Measurements from ENCODE around the gene CDCA3. TPM values are rescaled to one million over a fixed set of nuclear protein-coding genes. Genes with fewer than 3 reads are reported as not detected.
"Not testable (repeated sequence)": the region's sequence is repeated elsewhere in the genome, so short reads cannot be mapped to it uniquely, and the experiment has no call there.

The CDCA3 gene
- total and polyA plus RNA-seq, 3 experiments from 2014 or later = 0.68 to 37.6 (median 35.9) TPM

DNA sequence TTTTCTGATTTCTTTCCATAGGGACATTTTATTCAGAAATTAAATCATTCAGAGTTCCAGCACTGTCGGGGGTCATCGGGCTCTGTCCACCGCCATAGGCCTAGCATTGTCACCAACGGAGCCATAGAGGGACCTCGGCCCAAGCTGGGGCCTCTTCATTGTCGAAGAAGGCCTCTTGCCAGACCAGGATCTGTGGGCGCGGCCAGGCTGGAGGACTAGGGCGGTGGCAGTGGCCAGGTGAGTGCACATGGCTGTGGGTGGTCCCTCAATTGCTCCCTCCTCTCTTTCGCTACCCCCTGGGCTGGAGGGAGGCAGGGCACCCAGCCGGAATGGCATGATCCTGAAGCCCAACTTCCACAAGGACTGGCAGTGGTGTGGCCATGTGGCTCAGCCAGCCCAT is 32.6 kb upstream of the CDCA3 start:
- ChIA-PET POLR2A (no interaction called here), CTCF (interaction anchor here (0.9 to 3.6 kb wide), 3 partner anchors 8 to 13 kb away, joined by 3 to 29 read pairs (median 19); partner anchors contain the start of gene SPSB2)
- Histone ChIP-seq H3K36me3 (ENCODE audit: insufficient read depth, low read length) (no peaks in the 10 kb centered on the region), H3K27ac (ENCODE audit: low read depth, low read length) (no peak overlapping the region), H3K4me1 (ENCODE audit: insufficient read depth, low read length) (no peaks in the 10 kb centered on the region), H3K9me3 (ENCODE audit: low read length) (no peaks in the 10 kb centered on the region), H3K27me3 (ENCODE audit: insufficient read depth, low read length, poor library complexity, severe bottlenecking) (no peaks in the 10 kb centered on the region), H3K4me3 (ENCODE audit: low read length) (no peak overlapping the region)
- Mint-ChIP-seq H3K36me3 (peaks cover 0 to 23% (median 4%) of the 10 kb centered on the region in 3 donors), H3K4me1 (no peaks in the 10 kb centered on the region), H3K9me3 (no peaks in the 10 kb centered on the region), H3K27me3 (no peaks in the 10 kb centered on the region), H3K27ac (peak overlapping the region in 1 of 8 donors; percentile 46), H3K4me3 (no peak overlapping the region)
- no peak for DNase-seq

DNA sequence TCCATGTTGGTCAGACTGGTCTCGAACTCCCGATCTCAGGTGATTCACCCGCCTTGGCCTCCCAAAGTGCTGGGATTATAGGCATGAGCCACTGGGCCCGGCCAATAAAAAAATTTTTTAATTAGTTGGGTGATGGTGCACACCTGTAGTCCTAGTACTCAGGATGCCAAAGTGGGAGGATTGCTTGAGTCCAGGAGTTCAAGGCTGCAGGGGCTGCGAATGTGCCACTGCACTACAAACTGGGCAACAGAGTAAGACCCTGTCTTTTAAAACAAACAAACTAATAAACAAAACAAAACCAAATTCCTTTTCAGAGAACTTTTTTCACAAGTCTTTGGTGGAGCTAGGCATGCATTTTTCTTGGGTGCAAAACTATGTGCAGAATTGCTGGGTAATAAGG is 32.2 kb upstream of the CDCA3 start:
- Histone ChIP-seq H3K27me3 (ENCODE audit: insufficient read depth, low read length, poor library complexity, severe bottlenecking) (no peaks in the 10 kb centered on the region), H3K9me3 (ENCODE audit: low read length) (no peaks in the 10 kb centered on the region), H3K4me3 (ENCODE audit: low read length) (no peak overlapping the region), H3K27ac (ENCODE audit: low read depth, low read length) (no peak overlapping the region), H3K36me3 (ENCODE audit: insufficient read depth, low read length) (no peaks in the 10 kb centered on the region), H3K4me1 (ENCODE audit: insufficient read depth, low read length) (no peaks in the 10 kb centered on the region)
- ChIA-PET POLR2A (interaction anchor here (0.7 kb wide), 1 partner anchor 14 kb away, joined by 4 read pairs; no protein-coding TSS in a partner anchor), CTCF (interaction anchor here (1.5 to 3.6 kb wide), 3 partner anchors 8 to 14 kb away, joined by 4 to 29 read pairs (median 19); partner anchors contain the start of gene SPSB2)
- DNase-seq = no peak
- no peaks in the 10 kb centered on the region for H3K4me1 Mint-ChIP-seq
- peaks cover 0 to 23% (median 4%) of the 10 kb centered on the region in 3 donors for H3K36me3 Mint-ChIP-seq
- H3K9me3 Mint-ChIP-seq = no peaks in the 10 kb centered on the region
- H3K4me3 Mint-ChIP-seq = no peak overlapping the region
- no peaks in the 10 kb centered on the region for H3K27me3 Mint-ChIP-seq
- no peak overlapping the region for H3K27ac Mint-ChIP-seq

DNA sequence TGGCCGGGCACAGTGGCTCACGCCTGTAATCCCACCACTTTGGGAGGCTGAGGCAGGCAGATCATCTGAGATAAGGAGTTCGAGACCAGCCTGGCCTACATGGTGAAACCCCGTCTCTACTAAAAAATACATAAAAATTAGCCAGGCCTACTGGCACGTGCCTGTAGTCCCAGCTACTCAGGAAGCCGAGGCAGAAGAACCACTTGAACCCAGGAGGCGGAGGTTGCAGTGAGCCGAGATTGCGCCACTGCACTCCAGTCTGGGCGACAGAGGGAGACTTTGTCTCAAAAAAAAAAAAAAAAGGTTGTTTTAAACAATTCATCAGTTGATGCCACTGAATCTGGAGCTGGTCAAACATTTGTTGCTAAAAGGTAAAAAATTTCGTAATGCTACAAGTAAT is 28.7 kb upstream of the CDCA3 start:
- H3K27me3 Mint-ChIP-seq; H3K9me3 Mint-ChIP-seq; H3K4me3 Mint-ChIP-seq; H3K9me3 ChIP-seq (ENCODE audit: low read length); H3K27ac ChIP-seq (ENCODE audit: low read depth, low read length); H3K27ac Mint-ChIP-seq; DNase-seq; H3K36me3 ChIP-seq (ENCODE audit: insufficient read depth, low read length); H3K27me3 ChIP-seq (ENCODE audit: insufficient read depth, low read length, poor library complexity, severe bottlenecking); H3K4me1 ChIP-seq (ENCODE audit: insufficient read depth, low read length); H3K4me3 ChIP-seq (ENCODE audit: low read length); POLR2A ChIA-PET; H3K4me1 Mint-ChIP-seq: not testable (repeated sequence)
- H3K36me3 Mint-ChIP-seq = peaks cover 0 to 25% (median 5%) of the 10 kb centered on the region in 3 donors
- CTCF ChIA-PET = interaction anchor here (3.6 kb wide), 1 partner anchor 11 kb away, joined by 19 read pairs; no protein-coding TSS in a partner anchor

DNA sequence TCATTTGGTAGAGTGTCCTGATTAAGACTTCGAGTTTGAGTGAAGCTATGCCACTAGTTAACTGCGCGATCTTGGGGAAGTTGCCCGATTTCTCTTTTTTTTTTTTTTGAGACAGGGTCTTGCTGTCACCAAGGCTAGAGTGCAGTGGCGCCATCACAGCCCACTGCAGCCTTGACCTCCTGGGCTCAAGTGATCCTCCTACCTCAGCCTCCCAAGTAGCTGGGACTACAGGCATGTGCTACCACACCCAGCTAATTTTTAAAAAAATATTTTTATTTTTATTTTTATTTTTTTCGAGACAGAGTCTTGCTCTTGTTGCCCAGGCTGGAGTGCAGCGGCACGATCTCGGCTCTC is 22.9 kb upstream of the CDCA3 start:
- Mint-ChIP-seq H3K4me1 (peaks cover 34 to 47% (median 46%) of the 10 kb centered on the region in 3 donors), H3K36me3 (peaks cover 0 to 48% (median 8%) of the 10 kb centered on the region in 3 donors), H3K27ac (peak overlapping the region in 7 of 8 donors; percentile 85 to 93 (median 91)), H3K4me3 (peak overlapping the region; percentile 83 to 97 (median 89))
- not testable (repeated sequence) for DNase-seq; H3K9me3 Mint-ChIP-seq; H3K9me3 ChIP-seq (ENCODE audit: low read length); H3K27me3 Mint-ChIP-seq; H3K27me3 ChIP-seq (ENCODE audit: insufficient read depth, low read length, poor library complexity, severe bottlenecking)
- POLR2A ChIA-PET = interaction anchor here (0.8 to 3.6 kb wide), 5 partner anchors 22 to 234 kb away, joined by 3 to 46 read pairs (median 22); partner anchors contain the start of genes C12orf57, CDCA3, RNU7-1 and USP5
- Histone ChIP-seq H3K4me3 (ENCODE audit: low read length) (peak overlapping the region; percentile 96), H3K36me3 (ENCODE audit: insufficient read depth, low read length) (peaks cover 17% of the 10 kb centered on the region), H3K27ac (ENCODE audit: low read depth, low read length) (peak overlapping the region; percentile 90), H3K4me1 (ENCODE audit: insufficient read depth, low read length) (peaks cover 33% of the 10 kb centered on the region)
- CTCF ChIA-PET = interaction anchor here (0.8 to 11.0 kb wide), 6 partner anchors 16 to 236 kb away, joined by 4 to 135 read pairs (median 39); partner anchors contain the start of genes C1RL, CDCA3, P3H3 and USP5

DNA sequence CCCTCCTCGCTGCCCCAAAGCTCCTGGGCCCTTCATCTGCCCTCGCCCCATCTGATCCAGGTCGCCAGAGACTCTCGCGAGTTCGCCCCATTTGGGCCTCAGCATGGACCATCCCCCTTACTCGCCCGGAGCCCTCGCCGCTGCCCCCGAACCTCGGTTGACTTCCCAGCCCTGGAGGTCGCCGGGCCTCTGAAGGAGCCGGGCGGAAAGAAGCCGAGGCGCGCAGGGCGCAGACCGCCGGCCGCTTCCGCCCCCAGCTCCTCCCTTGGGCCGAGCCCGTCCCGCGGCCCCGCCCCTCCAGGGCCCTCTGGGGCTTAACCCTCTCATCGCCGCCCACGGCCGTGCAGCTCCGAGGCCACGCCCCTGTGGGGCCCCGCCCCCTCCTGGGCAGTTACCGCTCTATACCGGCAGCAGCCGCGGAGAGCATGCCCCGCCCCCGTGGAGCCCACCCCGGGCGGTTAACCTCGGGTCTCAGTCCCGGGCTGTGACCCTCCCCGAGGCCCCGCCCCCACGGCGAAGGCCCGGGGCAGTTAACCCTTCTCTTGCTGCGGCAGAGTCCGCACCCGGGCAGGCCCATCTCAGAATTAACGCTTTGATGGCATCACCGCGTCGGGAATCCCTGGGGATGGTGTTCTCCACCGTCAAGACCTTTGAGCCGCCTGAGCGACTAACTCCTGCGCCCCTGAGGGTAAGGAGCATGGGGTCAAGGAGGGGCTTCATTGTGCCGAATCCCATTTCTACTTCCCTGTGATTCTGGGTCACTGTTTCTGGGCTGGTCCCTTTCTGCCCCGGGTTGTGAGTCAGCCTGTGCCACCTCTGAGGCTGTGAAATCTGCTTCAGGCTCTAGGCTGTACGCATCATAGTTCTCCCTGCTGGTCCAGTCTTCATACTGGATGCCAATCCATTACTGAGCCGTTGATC is 22.3 kb upstream of the CDCA3 start, which contains the start of gene SPSB2:
SPSB2 (minus strand) TSS at position 210 of the 921 bp plus-strand sequence. CDS start 402 bp downstream, outside the sequence.
- H3K4me1 ChIP-seq (ENCODE audit: insufficient read depth, low read length) = peaks cover 40% of the 10 kb centered on the region

DNA sequence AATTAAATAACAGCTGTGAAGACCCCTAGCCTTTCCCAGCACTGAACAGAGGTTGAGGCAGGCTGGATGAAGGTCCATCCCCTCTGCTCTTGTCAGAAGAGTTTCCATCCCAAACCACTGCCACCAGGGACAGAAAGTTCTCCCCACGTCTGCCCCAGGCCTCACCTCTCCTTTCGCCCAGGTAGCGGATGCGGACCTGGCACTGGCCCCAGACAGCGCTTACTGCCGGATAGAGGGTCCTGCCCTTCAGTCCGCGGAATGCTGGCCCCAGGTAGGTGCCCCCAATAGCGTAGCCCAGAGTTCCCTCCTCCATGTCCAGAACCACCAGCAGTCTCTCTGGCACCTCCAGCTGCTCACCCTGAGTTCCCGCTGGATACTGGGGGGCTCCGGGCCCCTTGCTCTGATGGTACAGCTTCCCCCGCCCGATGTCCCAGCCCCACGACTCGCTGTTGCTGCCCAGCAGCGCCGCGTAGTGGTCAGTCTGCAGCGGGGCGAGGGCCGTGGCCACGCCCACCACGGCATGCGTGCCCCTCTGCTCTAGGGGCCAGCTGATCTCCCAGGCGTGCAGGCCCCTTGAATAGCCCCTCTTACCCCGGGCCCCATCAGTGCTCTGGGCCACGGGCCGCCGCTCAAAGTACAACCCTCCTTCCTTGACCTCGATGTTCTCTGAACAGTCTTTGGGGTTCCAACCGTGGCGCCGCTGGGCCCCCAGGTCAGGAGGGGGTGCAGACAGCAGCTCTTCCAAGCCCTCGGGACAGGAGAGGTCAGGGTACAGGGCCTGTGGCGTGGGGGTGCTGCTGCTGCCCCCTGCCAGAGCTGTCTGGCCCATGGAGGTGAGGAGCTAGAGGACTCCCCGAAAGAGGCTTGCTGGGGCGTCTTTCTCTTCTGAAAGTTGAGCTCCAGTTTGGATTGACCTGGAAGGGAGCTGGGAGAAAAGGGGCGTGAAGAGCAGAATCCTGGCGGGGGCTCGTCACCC is 21.3 kb upstream of the CDCA3 start:
- Mint-ChIP-seq H3K4me3 (peak overlapping the region; percentile 83 to 97 (median 89)), H3K9me3 (no peaks in the 10 kb centered on the region), H3K27ac (peak overlapping the region; percentile 79 to 99 (median 88)), H3K27me3 (no peaks in the 10 kb centered on the region), H3K4me1 (peaks cover 45 to 58% (median 58%) of the 10 kb centered on the region in 3 donors), H3K36me3 (peaks cover 0 to 53% (median 7%) of the 10 kb centered on the region in 3 donors)
- Histone ChIP-seq H3K4me1 (ENCODE audit: insufficient read depth, low read length) (peaks cover 42% of the 10 kb centered on the region), H3K9me3 (ENCODE audit: low read length) (no peaks in the 10 kb centered on the region), H3K36me3 (ENCODE audit: insufficient read depth, low read length) (peaks cover 17% of the 10 kb centered on the region), H3K27ac (ENCODE audit: low read depth, low read length) (peak overlapping the region; percentile 90), H3K4me3 (ENCODE audit: low read length) (peak overlapping the region; percentile 96), H3K27me3 (ENCODE audit: insufficient read depth, low read length, poor library complexity, severe bottlenecking) (no peaks in the 10 kb centered on the region)
- POLR2A ChIA-PET = interaction anchor here (0.5 to 3.6 kb wide), 23 partner anchors 8 to 317 kb away, joined by 3 to 46 read pairs (median 4); partner anchors contain the start of genes C12orf57, C1RL, CDCA3 and COPS7A
- peak; percentile 81 to 87 (median 82) for DNase-seq
- CTCF ChIA-PET = interaction anchor here (0.6 to 11.0 kb wide), 61 partner anchors 9 to 272 kb away, joined by 3 to 135 read pairs (median 3); partner anchors contain the start of genes ATN1, C12orf57, C1RL and CDCA3

More for the DNA sequence above, 22.3 kb upstream of the CDCA3 start, which contains the start of gene SPSB2:
- Histone ChIP-seq H3K27me3 (ENCODE audit: insufficient read depth, low read length, poor library complexity, severe bottlenecking) (no peaks in the 10 kb centered on the region), H3K27ac (ENCODE audit: low read depth, low read length) (peak within 1 kb of the TSS; percentile 90), H3K36me3 (ENCODE audit: insufficient read depth, low read length) (peaks cover 17% of the 10 kb centered on the region), H3K4me3 (ENCODE audit: low read length) (peak within 1 kb of the TSS; percentile 96), H3K9me3 (ENCODE audit: low read length) (no peaks in the 10 kb centered on the region)
- peak; percentile 98 to 100 (median 99) for DNase-seq
- ChIA-PET CTCF (interaction anchor here (0.6 to 11.0 kb wide), 56 partner anchors 9 to 268 kb away, joined by 3 to 135 read pairs (median 4); partner anchors contain the start of genes ATN1, C12orf57, C1RL and CDCA3), POLR2A (interaction anchor here (0.7 to 3.6 kb wide), 23 partner anchors 9 to 316 kb away, joined by 3 to 46 read pairs (median 4); partner anchors contain the start of genes C12orf57, C1RL, CDCA3 and COPS7A)
- Mint-ChIP-seq H3K27ac (peak within 1 kb of the TSS; percentile 85 to 99 (median 92)), H3K4me3 (peak within 1 kb of the TSS; percentile 83 to 97 (median 89)), H3K4me1 (peaks cover 41 to 53% (median 52%) of the 10 kb centered on the region in 3 donors), H3K36me3 (peaks cover 0 to 52% (median 8%) of the 10 kb centered on the region in 3 donors), H3K9me3 (no peaks in the 10 kb centered on the region), H3K27me3 (no peaks in the 10 kb centered on the region)

Data from CD8-positive, alpha-beta memory T cell (primary cell).